Lower leg skin (tissue), 3 donors: ENCODE data around the gene WDR33.

ENCODE experiments used
- POLR2A ChIP-seq, 2 donors: fragments of 450-650 bp; IDR thresholded peaks; one replicate each; pipeline ENCODE4 v1.6.1; 2016 to 2017; ENCODE audit warnings: antibody characterized with exemption in 2 of 2, mild to moderate bottlenecking in 1 of 2, moderate library complexity in 1 of 2
- TF ChIP-seq, protein P1 (sequence below), 3 donors: fragments of 450-650 bp; IDR thresholded peaks; one replicate each; pipeline ENCODE4 v1.5.1; 2016; ENCODE audit warnings: antibody characterized with exemption in 3 of 3, mild to moderate bottlenecking in 3 of 3, moderate library complexity in 2 of 3

DNA sequence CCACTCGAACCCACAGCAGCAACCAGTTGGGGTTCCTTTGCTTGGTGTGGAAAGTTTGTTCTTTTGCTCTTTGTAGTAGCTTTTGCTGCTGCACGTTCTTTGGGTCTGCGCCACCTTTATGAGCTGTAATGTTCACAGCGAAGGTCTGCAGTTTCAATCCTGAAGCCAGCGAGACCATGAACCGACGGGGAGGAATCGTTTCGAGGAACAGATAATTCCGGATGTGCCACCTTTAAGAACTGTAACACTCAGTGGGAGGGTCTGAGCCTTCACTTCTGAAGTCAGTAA, 150.7 kb downstream of the WDR33 start:
- TF ChIP-seq, protein P1, sequence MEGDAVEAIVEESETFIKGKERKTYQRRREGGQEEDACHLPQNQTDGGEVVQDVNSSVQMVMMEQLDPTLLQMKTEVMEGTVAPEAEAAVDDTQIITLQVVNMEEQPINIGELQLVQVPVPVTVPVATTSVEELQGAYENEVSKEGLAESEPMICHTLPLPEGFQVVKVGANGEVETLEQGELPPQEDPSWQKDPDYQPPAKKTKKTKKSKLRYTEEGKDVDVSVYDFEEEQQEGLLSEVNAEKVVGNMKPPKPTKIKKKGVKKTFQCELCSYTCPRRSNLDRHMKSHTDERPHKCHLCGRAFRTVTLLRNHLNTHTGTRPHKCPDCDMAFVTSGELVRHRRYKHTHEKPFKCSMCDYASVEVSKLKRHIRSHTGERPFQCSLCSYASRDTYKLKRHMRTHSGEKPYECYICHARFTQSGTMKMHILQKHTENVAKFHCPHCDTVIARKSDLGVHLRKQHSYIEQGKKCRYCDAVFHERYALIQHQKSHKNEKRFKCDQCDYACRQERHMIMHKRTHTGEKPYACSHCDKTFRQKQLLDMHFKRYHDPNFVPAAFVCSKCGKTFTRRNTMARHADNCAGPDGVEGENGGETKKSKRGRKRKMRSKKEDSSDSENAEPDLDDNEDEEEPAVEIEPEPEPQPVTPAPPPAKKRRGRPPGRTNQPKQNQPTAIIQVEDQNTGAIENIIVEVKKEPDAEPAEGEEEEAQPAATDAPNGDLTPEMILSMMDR (IDR thresholded peaks at IDR 0.05), result no peak
- no peak for TF ChIP-seq POLR2A (IDR thresholded peaks at IDR 0.05)
